Left lobe of liver (tissue), 2 donors: Measurements from ENCODE around the gene KCNAB2. TPM values are rescaled to one million over a fixed set of nuclear protein-coding genes. Genes with fewer than 3 reads are reported as not detected.

ENCODE experiments used
- ATAC-seq: fragments of 200-7000 bp; cut with Tn5 transposase; one replicate; pipeline ENCODE4 v1.9.1; 2020; ENCODE audit warnings: mild to moderate bottlenecking, moderate library complexity
- DNase-seq: peaks from one replicate; pipeline ENCODE4 v3.0.0-alpha.2; 2020; ENCODE audit warnings: low spot score
- total RNA-seq: library from RNA; stranded (reverse); gene quantifications from one replicate; pipeline ENCODE4 v1.2.1, GENCODE V29; 2021
- donor health status: DM: no; HTN: no; CAD: no; lungs with moderate emphysema.
- donor health status: DM: no; HTN: yes; CAD: no.

The KCNAB2 gene
- total RNA-seq, 1 donor from 2014 or later: 6.9 TPM

DNA sequence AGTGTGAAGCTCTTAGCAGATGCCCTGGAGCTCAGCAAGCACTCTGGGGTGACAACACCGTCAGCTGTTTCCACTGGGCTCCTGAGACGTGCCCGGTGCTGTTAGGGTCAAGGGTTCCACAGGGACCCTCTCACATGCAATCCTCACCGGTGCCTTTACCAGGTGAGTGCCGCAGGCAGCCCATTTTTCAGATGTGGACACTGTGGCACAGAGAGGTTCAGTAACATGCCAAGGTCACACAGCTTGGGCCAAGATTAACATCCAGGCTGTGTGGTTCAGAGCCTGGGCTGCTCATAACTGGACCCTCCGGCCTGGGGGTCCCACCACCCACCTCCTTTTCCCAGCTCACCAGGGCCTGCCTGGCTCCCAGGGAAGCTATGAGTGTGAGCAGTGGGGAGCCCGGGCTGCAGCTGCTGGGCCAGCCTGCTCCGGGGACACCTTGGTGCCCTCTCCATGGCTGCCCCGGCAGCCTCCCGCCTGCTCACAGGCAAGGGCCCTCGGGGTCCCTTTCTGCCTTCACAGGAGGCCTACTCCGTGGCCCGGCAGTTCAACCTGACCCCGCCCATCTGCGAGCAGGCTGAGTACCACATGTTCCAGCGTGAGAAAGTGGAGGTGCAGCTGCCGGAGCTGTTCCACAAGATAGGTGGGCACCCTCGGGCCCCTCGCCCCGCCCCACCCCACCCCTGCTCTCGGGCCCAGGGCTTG is 49.3 kb downstream of the KCNAB2 start:
- DNase-seq (no peak), ATAC-seq (no peak)

DNA sequence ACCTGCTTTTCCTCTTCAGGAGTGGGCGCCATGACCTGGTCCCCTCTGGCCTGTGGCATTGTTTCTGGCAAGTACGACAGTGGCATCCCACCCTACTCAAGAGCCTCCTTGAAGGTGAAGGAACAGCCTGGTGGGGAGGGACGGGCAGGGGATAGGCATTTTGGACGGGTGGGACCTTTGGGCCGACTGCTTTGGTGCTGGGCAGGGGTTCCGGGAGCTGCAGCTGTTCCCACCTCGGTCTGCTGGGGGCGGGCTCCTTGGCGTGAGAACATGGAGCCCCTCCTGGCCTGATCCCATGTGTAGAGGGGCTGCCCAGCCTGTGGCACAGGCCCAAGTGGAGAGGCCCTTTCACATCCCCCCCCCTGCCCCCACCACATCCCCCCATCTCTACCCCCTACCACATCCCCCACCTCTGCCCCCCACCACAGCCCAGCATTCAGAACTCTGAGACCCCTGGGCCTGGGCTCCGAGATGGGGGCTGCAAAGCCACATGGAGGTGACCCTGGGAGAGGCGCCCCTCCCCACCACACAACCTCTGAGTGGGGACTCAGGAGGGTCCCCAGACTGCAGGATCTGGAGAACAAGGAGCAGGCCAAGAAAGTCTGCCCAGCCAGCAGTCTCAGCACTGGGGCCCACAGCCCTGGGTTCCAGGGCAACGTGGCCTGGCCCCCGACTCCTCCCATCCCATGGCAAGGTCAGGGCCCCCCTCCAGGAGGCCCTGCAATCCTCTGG is 50.0 kb downstream of the KCNAB2 start:
- no peak for ATAC-seq
- no peak for DNase-seq

DNA sequence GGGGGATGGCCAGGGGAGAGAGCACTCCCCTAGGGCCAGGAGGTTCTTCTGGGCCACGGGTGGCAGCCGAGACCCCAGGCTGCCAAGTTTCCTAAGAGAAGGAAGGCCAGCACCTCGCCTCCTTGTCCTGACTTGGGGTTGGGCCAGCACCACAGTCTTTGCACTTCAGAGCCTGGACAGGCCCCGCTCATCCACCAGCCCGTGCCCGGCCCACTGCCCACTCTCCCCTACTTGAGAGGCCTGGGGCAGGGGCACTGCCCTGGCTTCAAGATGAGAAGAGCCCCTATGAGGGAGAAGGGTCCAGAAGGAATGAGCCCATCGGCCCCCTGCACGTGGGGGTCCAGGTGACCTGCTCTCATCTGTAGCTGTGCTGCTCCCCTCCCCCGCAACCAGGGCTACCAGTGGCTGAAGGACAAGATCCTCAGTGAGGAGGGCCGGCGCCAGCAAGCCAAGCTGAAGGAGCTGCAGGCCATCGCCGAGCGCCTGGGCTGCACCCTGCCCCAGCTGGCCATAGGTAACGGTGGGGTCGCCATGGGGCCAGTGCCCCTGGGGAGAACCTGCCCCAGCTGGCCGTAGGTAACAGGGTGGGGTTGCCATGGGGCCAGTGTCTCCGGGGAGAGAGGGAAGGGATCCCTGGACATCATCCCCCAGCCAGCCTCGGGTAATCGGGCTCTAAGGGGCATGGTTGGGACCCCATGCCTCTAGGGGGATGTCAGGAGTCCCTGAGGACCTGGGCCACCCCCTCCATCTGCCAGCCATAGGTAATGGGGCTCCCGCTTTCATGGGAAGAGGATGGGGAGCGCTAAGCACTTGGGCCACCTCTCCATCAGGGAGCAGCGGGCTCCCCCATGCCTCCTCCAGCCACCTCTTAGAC is 50.8 kb downstream of the KCNAB2 start:
- DNase-seq: no peak
- no peak for ATAC-seq

DNA sequence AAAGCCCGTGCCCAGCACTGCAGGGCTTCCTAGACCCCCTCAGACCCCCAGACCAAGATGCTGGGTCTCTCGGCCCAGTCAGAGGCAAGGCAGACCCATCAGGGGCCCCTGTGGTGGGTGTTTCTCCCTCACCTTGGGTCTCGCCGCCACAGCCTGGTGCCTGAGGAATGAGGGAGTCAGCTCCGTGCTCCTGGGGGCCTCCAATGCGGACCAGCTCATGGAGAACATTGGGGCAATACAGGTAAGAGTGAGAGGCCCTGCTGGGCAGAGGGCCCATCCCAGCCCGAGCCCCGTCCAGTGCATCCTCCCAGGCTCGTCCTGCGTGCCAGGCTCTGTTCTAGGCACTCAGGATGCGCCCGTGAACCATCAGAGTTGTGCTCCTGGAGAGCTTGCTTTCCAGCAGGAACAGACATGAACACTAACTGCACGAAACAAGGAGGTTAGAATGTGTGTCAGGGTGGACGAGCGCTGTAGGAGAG is 51.5 kb downstream of the KCNAB2 start:
- ATAC-seq (no peak), DNase-seq (no peak)

DNA sequence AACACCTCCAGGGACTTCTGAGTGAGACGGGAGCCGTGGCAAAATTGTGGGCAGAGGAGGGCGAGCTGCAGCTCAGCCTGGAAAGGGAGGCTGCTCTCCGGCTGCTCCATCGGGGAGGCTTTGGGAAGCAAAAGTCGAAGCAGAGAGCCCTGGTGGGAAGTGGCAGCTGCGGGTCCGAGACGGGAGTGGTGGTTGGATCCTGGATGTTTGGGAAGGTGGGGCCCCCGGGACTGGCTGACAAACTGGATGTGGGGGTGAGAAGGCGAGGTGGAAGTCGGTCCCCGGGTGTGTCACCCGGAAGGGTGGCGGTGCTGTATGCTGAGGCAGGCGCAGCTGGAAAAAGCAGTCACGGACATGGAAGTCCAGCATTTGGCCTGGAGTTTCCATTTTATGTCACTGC is 52.1 kb downstream of the KCNAB2 start:
- no peak for ATAC-seq
- no peak for DNase-seq

DNA sequence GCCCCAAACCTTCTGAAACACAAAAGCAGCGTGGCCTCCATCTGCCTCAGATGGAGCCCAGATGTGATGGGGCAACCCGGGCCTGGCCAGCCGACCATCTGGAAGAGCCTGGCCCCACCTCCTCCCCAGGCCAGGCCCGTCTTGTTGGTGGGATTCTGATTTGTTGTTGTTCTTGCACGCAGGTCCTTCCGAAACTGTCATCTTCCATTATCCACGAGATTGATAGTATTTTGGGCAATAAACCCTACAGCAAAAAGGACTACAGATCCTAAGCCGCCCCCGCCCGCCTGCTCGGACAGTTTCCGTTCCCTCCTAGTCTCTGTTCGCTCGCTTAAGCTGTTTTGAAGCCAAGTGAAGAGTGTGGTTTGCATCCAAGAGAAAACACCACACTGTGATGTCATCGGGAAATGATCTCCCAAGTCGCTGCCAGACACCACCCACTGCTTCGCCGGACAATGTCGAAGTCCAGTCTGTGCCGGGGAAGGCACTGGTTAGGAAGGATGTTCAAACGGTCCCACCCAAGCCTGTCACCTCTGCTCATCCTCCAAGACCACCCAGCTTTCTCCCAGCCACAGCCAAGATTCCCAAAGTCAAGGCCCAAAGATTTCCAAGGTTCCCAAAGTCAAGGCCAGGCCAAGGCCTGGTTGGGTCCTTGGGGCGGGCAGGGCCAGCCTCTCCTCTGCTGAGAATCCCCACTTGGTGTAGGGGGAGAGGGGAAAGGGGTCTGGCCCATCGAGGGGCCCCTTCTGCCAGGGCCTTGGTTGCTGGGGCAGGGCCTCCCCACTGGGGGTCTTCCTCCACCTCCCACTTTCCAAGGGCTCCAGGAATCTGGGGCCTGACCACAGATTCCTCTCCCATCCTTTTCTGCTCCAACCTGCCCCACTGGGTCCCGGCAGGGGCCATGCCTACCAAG is 52.9 kb downstream of the KCNAB2 start:
- DNase-seq: no peak
- ATAC-seq: no peak

DNA sequence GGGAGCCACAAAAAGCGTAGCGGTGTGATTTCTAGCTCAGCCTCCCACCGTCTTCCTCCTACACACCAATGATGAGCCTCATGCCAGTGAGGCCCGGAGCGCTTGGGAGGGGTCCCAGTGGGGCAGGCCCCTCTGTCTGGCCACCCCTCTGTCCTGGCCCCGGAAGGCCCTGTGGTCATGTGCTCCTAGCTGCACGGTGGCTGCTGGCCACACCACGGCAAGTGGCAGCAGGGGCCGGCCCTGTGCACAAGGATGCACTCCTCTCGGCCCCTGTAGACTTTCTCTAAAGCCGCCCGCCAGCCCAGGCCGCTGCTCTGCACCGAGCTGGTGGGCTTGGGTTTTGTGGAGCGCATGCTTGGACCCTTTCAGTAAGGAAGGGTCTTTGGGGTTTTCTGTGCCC is 53.6 kb downstream of the KCNAB2 start:
- ATAC-seq (no peak), DNase-seq (no peak)

DNA sequence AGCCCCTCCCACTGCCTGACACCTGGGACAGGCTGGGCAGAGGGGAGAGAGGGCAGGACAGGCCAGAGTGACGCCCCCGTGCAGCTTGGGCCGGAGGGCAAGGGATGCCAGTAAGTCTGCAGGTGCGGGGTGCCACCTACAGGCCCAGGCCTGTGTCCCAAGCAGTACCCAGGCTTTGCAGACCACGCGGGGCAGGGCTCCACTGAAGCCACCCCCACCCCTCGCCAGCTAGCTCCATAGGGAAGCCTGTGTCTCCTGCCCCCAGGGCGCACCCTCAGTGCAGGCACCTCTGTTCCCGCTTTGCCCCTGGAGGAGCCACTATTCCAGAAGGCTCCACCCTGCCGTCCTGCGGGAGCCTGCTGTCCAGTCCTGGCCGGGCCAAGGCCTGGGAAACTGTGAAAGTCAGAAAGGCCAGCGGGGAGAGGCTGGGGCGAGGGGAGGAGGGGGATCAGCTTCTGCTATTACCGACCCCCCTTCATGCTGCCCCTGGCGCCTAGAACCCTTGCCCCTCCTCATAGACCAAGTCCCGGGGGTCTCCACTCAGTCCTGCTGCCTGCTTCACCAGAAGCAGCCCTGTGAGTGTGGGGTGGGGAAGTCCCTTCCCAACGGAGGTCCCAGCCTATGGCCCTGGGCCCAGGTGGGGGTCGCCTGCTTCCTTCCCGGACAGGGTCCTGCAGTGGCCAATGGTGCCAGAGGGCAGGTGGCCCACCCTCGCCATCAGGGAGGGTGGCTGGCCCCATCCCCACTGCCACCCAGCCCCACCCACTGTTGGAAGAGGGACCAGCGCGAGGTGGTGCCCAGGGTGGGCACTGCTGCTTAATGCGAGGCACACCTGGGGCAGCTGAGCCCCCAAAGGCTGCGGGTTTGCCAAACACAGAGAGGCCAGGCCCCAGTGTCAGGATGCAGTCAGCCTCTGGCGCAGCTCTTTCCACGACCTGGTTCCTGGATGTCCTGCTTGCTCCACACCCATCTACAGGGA is 54.4 kb downstream of the KCNAB2 start:
- ATAC-seq (peak; percentile 37), DNase-seq (no peak)

DNA sequence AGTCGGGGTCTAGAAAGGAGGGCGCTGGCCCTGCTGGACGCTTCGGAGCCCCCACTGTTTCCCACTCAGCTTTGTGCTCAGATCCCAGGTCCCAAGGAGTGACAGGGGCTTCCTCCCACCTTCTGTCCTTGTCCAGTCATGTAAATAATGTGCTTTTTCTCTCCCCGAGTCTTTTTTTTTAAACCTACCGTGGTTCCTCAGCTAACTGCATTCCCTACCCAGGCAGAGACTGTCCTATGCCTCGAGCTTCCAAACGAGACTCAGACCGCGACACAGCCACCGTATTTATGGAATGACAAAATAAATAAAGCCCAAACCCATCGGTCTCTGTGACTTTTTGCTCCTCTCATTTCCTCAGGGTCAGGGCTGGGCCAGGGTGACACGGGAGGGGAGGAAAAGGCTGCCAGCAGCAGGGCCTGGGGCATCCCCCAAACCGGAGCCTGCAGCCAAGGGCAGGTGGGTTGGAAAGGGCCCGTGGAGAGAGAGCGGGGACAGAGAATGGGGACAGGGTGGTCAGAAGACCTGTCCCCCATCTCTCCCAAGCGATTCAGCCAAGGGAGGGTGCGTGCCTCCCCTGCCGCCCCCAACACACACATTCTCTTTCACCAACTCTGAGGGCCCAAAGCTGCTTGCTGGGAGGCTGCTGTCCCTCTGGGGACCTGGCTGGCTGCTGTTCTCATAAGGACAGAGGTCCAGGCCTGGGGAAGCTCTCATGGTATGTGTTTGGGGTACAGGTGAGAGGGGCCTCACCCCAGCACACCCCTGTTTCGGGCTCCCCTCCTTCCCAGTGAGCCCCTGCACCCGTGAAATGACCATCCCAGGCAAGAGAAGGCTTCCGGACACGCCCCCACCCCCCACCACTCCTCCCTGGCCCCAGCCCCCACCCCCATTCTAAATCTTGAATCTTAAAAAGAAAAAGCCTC is 55.4 kb downstream of the KCNAB2 start:
- DNase-seq (no peak), ATAC-seq (no peak)

DNA sequence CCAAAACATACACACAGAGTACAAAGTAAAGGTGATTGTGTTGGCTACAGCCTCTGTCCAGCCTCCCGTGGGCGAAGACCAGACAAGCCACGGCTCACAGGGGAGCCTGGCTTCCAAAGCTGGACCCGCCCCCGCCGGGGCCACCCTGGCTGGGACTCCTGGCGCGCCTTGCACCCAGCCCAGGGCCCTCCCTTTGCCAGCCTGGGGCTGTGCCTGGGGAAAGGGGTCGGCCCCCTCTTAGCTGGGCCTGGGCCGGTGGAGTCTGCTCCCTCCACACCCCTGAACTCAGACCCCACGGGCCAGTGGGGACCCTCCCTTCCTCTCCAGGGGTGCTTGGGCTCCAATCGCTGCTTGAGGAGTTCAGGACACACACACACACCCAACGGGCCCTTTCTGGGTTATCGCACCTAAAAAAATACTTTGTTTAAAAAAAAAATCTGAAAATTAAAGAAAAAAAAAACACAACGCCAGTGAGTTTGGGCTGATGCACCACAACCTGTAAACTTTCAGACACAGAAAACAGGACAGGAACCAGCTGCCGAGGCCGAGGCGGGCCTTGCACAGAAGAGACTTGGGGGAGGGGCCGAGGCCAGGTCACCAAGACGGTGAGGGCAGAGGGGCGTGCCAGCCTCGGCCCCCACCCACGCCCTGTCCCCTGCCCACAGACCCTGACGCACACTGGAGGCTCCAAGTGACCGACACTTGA is 56.3 kb downstream of the KCNAB2 start:
- DNase-seq: no peak
- ATAC-seq: no peak

DNA sequence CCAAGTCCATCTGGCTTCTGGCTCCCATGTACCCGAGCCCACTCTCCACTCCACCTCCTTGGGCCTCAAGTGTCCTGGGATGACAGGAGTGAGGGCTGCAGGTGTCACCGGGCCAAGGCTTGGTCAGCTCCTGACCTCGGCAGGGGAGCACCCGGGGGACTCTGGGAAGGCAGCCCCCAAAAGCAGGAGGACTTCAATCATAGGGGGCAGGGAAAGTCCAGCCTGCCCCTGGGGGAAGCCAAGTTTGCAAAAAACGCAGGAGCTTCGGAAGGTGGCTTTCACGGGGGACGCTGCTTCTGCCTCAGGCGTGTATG is 56.8 kb downstream of the KCNAB2 start:
- ATAC-seq: no peak

DNA sequence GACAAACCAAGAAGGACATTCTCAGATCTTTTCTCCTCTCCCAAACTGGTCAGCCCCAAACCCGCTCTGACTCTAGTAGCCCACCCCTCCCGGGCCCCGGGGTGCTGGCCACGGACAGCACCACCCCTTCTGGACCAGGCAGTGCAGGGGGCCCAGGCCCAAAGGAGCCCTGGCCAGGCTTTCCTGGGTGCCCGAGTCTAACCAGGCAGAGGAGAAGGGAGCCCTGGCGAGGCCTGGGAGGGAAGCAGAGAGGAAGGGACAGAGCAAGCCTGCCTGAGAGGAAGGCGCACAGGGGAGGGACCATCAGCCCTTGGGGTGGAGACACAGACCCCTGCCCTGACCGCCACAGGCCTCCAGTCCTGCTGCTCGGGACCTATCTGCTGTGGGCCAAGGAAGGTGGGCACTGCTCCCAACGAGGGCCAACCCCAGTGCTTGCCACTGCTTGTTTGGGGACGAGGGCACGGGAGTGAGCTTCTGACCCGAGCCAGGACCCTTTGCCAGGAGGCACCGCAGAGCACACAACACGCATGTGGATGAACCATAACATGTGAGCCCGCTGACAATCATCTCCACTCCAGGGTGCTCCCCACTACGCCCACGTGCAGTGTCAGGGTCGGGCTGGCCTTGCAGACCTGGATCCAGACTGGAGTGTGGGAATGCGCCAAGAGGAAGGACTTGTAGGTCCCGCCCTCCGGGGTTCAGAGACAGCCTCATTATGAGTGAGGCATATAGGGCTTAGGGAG is 57.6 kb downstream of the KCNAB2 start:
- ATAC-seq: no peak
- DNase-seq: no peak

More for the DNA sequence above, 56.8 kb downstream of the KCNAB2 start:
- DNase-seq: no peak

DNA sequence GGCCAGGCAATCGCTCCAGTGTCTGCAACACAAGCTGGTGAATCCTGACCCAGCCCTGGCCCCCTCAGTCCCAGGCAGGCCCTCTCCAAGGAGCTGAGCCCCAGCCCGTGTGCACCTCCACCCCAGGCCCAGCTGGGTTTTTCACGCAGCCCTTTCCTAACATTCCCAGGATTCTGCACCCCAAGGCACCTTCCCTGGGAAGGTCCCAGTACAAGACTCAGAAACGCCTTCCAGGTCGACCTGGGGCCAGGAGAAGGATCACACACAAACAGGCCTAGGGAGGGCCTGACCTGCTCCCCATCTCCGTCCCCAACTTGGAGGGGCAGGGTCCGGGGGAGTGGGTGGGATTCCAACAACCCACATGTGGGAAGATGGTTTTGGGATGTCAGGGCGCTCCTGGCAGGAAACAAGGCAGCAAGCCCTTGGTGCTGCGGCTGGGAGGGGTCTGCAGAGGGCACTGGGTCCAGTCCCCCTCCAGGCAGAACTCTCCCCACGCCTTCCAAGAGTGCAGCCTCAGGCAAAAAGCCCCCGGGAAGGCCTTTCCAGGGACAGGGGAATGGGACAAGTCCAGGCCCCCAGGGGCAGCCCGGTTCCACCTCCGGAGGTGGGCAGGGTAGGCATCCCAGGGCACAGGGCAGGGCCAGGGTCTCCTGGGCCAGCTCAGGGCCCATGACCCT is 58.3 kb downstream of the KCNAB2 start:
- DNase-seq (no peak), ATAC-seq (no peak)

DNA sequence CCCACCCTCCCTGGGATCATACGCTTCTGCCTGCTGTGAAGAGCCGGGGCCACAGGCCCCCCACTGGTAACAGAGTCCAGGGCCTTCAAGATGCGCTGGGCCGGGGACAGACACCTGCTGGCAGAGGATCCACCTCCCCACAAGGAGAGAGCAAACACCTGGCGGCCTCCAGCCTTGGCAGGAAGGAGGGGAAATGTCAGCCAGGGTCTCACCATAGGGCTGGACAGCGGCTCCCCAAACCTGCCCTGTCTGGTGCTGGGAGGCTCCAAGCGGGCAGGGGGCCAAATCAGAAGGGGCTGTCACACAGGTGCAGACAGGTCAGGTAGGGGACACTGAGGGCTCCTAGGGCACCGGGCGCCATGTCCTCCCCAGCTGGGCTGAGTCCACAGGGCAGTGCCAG is 58.9 kb downstream of the KCNAB2 start:
- DNase-seq (no peak), ATAC-seq (no peak)

DNA sequence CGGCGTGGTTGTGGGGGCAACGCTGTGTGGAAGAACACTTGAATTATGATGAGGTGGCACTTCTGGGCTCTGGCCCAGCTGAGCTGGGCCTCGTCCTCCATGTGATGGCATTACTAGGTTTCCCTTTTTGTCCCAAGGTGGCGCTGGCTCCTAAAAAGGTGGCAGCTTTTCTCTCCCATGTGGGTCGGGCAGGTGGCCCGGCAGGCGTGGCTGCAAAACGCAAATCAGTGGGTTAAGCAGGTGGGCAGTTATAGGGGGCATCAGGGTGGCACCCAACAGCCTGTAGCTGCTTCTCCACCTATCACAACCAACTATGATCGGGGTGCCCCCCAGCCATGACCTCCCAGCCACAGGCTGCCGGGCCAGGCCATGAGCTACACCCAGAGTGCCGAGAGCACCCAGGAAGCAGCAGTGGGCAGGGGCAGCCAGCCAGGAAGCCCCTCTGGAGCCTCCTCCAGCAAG is 59.6 kb downstream of the KCNAB2 start:
- no peak for ATAC-seq
- no peak for DNase-seq

DNA sequence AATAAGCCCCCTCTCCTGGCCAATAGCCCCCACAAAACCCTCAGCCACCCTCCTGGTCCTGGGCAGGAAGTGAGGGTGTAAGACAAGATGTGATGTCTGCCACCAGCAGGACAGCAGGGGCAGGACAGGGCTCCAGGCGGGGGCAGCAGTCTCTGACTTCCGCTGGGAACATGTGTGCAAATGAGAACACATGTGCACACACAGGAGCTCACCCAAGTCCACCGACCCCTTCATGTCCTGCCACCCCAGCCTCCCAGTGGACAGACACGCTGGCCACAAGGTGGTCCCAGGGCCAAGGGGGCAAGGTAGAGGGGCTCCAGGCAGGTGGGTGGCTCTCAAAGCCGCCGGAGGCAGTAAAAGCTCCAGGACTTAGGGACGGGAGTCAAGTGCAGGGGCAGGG is 60.1 kb downstream of the KCNAB2 start:
- DNase-seq: no peak

More for the DNA sequence above, 60.1 kb downstream of the KCNAB2 start:
- ATAC-seq: no peak
